ENCODE data around the gene TBC1D32.
"Not testable (repeated sequence)": the region's sequence is repeated elsewhere in the genome, so short reads cannot be mapped to it uniquely, and the experiment has no call there.

GRCh38 chr6:121068749-121069148, 265.5 kb downstream of the TBC1D32 start:
- not testable (repeated sequence) for TF ChIP-seq ARNTL (CRISPR knock-in tag; IDR thresholded peaks at IDR 0.05; ENCODE audit: borderline replicate concordance, low read depth); ESRRG (CRISPR knock-in tag; IDR thresholded peaks at IDR 0.05); PPARA (CRISPR knock-in tag; IDR thresholded peaks at IDR 0.05; ENCODE audit: borderline replicate concordance); PATZ1 (CRISPR knock-in tag; IDR thresholded peaks at IDR 0.05; ENCODE audit: borderline replicate concordance); POU6F1 (CRISPR knock-in tag; IDR thresholded peaks at IDR 0.05; ENCODE audit: borderline replicate concordance, low read depth); CREB5 (CRISPR knock-in tag; IDR thresholded peaks at IDR 0.05; ENCODE audit: low read depth); GLIS3 (CRISPR knock-in tag; IDR thresholded peaks at IDR 0.05); ZFP3 (CRISPR knock-in tag; IDR thresholded peaks at IDR 0.05); CSRNP3 (CRISPR knock-in tag; IDR thresholded peaks at IDR 0.05); ZFP30 (CRISPR knock-in tag; IDR thresholded peaks at IDR 0.05)
